GM15510 (cell line): ENCODE measurements around the gene KLHDC7B.

Experiments
- POLR2A ChIP-seq: IDR thresholded peaks from 3 replicates; pipeline ENCODE4 v1.6.1; 2011; ENCODE audit warnings: borderline replicate concordance; ENCODE audit not compliant: insufficient read length; ENCODE audit errors: extremely low read depth

Gene KLHDC7B

DNA sequence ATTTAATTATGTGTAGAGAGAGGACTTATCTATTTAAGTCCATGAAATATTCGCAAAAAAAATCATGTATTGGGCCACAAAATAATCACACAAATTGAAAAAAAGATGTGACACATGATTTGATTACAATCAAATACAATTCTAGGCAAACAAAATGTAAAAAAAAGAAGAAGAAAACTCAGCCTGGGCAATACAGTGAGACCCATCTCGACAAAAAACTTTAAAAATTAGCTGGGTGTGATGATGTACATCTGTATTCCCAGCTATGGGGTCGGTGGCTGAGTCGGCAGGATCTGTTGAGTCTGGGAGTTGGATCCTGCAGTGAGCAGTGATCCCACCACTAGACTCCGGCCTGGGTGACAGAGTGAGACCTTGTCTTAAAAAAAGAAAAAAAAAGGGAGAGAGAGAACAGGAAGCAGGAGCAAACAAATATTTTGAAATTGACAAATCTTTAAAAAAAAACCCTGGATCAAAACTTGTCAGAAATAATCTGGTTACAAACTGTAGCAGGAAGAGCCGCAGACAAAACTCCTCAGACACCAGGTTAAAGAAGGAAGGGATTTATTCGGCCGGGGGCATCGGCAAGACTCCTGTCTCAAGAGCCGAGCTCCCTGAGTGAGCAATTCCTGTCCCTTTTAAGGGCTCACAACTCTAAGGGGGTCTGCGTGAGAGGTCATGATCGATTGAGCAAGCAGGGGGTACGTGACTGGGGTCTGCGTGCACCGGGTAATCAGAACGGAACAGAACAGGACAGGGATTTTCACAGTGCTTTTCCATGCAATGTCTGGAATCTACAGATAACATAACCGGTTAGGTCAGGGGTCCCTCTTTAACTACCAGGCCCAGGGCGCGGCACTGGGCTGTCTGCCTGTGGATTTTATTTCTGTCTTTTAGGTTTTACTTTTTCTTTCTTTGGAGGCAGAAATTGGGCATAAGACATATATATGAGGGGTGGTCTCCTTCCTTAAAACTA is 12.6 kb upstream of the KLHDC7B start:
- no peak for TF ChIP-seq POLR2A

DNA sequence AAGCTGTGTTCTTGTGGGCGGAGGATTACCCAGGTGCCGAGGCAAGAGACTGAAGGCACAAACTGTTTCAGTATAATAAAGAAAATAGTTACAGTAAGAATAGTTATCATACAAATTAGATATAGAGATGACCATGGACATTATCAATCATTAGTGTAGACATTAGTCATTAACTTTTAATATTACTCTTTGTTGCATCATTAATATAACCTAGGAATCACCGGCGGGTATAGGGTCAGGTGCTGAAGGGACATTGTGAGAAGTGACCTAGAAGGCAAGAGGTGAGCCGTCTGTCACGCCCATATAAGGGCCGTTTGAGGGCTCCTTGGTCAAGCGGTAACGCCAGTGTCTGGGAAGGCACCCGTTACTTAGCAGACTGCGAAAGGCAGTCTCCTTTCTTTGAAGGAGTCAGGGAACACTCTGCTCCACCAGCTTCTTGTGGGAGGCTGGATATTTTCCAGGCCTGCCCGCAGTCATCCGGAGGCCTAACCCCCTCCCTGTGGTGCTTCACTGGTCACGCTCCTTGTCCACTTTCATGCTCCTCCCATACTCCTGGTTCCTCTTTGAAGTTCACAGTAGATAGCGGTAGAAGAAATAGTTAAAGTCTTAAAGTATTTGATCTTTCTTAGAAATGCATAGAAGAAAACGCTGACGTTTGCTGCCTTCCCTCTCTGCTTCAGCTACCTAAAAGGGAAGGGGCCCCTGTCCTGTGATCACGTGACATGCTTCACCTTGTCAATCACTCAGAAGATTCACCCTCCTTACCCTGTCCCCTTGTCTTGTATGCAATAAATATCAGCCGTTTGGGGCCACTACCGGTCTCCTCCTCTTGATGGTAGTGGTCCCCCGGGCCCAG is 11.6 kb upstream of the KLHDC7B start:
- TF ChIP-seq POLR2A, result peak; percentile 31

DNA sequence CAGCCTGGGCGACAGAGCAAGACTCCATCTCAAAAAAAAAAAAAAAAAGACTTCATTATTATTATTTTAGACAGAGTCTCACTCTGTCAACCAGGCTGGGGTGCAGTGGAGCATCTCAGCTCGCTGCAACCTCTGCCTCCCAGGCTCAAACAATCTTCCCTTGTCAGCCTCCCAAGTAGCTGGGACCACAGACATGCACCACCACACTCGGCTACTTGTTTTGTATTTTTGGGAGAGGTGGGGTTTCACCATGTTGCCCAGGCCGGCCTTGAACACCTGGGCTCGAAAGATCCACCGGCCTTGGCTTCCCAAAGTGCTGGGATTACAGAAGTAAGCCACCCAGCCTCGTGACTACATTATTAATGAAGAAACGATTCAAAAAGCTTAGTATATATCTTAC is 10.6 kb upstream of the KLHDC7B start:
- TF ChIP-seq POLR2A, result no peak

DNA sequence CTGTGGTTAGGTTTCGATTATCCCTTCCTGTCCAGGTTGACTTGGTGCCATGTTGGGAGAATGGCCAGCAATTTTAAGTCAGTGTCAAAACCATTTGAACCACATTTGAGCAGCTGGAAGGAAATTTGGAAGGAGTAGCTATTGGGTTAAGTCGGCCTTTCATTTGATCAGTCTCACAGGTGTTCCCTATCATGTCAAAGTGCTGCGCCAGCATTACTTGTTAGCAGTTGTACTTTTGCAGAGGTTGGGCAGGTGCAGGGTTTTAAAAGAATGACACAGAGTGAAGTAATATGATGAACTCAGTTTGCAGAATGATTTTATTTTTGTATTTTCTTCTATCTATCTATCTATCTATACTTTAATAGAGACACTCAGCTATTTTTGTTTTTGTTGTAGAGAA is 9.5 kb upstream of the KLHDC7B start:
- no peak for TF ChIP-seq POLR2A

DNA sequence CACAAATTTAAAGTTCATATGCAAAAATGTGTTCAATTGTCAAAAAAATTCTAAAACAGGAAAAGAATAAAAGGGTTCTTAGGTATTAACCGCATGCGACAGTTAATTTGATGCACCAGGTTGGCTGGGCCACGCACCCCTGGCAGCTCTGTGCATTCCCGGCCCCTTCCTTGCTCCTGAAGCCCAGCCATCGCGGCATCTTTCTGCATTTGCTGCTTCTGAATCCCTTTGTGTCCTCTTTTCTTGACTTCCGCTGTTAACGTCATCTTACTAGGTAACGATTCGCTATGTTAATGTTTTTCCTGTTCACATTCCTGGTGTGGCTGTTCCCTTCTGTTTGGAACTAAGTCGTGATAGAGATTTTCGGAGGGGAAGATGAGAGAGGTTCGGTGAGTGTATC is 7.9 kb upstream of the KLHDC7B start:
- TF ChIP-seq POLR2A, result no peak

DNA sequence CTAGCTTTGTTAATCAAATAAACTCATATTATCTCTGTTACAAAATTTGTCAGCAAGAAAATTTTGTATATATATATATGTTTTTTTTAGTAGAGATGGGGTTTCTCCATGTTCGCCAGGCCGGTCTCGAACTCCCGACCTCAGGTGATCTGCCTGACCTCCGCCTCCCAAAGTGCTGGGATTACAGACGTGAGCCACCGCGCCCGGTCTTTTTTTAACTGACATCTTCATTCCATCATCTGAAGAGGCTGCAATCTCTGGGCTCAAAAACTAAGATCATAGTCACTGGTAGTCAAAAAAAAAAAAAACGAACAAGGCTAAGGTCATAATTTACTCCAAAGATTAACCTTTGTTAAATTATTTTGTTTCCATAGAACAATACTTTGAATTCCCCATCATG is 5.3 kb upstream of the KLHDC7B start:
- peak; percentile 0 for TF ChIP-seq POLR2A

DNA sequence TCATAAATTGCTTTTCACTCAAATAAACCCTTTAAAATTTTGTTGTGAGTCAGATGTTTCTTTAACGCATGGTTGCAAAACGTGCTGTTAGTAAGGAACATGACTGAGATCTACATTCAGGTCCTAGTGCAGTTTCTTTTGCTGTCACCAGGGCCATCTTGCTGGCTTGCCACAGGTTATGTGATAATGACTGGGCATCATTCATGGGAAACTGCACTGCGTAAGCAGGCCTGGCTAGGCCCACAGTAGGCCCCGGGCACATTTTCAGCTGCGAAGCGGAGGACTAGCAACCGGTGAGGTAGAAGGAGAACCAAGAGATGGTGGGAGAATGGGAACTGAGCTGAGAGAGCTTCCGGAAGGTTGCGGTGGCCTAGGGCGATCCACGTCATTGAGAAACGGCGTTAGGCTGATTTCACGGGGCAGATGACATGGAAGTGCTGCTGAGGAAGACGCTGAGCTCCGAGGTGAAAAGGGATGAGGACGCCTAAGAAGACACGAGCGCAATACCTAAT is 3.2 kb upstream of the KLHDC7B start:
- TF ChIP-seq POLR2A, result peak; percentile 60

DNA sequence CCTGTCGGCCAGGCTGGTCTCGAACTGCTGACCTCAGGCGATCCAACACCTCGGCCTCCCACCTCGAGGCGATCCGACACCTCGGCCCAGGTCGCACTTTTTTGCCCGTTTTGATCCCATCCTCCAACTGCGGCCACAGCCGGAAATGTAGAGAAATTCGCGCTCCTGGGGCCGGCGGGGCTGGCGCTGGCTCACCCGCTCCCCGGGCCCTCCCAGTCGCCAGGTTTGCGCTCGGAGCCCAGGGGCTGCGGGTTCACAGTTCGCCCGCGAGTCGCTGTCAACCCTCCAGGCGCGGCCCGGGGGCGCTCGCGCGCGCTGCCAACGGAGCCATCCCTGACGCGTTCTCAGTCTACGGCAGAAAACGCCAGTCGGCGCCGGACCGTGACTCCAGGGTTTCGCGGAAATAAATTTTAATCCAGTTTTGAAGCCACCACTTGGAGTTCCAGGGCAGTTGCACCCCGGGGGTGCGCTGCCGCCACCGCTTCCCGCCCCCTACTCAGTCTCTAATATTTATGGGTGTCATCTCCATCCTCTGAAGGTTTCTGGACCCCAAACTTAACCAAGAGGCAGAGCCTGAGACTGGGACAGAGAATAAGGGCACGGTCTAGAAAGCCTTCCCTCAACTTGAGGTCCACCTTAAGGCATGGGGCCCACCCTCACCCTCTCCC is 1.5 kb upstream of the KLHDC7B start:
- peak; percentile 50 for TF ChIP-seq POLR2A

DNA sequence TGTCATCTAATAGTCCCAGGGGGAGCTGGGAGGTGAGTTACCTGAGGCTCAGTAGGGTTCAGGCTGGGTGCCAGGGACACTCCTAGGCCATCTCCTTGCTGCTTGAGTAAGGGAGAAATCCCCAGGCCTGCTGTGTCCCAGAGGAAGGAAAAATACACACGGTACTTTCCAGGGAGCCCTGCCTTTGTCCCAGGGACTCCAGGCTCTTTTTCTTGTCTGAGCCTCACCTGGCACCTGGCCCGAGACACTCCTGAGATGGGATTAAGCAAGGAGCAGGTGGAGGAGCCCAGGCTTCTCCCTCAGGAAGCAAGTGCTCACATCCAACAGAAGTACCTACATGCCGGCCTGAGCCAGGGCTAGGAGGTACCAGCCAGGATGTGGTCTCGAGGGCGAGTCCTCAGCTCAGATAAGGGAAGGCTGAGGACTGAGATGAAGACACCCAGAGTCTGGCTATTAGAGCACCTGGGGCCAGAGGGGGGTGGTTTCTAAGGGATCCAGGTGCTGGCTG is 899 bp upstream of the KLHDC7B start:
- no peak for TF ChIP-seq POLR2A

DNA sequence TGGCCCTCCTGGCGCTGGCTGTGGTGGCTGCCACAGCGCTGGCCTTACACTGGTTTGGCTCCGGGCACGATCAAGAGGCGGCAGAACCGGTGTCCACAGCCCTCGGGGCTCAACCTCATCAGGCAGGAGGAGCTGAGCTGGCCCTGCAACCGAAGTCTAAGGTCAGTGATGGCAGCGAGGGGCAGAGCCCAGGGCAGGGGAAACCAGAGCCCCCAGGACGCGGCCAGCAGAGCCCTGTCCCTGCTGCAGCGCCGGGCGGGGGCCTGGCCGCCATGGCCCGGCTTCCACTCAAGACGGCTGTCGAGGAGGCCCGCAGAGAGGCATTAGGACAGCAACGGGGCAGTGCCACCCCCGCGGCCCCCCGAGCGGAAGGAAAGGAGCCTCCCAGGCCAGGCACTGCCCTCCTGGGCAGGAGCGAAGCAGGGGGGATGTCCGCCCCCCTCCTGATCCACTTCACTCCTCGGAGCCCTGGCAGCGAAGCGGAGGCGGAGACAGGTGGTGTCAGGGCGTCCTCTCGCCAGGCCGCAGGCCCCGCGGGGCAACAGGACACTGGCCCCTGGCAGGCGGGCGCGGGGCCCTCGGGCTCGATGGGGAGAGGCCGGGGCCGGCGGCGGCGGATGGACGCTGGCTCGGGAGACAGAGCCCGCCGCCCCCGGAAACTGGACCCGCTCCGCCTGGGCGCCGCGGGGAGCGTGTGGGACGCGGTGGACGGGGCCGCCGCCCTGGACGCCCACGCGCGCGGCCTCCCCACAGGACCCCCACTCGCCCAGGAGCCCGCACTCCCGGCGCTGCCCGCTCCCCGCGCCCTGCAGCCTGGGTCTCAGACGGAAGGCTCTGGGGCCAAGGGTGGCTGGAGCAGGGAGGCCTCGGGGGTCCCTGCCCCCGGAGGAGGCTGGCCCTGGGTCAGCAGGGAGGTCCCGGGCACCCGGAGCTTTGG is 895 bp downstream of the KLHDC7B start:
- no peak for TF ChIP-seq POLR2A

DNA sequence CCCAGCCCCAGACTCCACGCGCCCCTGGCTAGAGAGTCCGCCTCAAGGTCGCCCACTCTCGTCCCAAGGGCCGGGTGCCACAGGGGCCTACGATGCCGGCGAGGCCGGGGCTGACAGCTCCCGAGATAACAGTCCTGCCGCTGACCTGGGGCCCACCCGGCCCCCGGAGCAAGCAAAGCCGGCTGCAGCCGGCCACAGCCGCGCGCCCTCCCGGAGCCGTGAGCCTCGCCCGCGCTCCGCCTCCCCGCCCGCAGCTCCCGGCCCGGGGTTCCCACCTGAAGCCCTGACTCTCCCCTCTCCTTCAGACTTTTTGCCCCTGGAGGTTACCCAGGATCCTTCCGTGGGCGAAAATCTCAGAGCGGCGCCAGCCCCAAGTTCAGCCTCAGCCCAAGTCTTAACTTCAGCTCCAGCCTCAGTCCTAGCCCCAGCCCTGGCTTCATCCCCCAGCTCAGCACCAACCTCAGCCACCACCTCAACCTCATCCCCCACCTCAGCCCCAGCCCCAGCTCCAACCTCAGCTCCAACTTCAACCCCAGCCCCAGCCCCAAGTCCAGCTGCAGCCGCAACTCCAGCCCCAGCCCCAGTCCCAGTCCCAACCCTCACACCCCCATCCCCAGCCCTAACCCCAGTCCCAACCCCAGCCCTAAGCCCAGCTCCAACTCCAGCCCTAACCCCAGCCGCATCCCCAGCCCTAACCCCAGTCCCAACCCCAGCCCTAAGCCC is 1.7 kb downstream of the KLHDC7B start:
- no peak for TF ChIP-seq POLR2A

DNA sequence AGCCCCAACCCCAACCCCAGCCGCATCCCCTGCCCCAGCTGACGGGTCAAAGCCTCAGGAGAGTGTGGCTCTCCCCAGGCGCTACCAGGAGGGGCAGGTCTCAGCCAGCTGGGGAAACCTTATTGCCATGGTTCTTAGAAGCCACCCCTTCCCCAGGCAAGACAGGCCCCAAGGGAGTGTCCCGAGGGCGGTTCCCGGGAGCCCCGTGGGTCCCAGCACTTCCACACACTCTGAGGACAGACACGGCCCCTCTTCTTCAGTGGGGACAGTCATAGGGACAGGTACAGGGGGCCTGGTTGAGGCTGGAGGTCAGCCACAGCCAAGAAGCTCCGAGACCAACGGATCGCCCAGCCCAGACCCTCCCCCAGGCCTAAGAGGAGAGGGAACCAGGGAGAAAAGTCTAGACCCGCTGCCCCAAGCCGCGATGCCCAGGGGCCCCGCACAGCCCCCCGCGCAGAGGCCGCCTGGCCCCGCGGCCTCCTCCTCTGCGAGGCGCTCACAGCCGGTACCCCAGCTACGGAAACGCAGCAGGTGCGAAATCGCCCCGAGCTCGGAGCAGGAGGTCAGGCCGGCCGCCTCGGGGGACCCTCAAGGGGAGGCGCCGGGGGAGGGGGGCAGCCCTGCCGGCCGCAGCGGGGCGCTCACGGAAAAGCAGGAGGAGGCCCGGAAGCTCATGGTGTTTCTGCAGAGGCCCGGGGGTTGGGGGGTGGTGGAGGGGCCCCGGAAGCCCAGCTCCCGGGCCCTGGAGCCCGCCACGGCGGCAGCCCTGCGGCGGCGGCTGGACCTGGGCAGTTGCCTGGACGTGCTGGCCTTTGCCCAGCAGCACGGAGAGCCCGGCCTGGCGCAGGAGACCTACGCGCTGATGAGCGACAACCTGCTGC is 2.6 kb downstream of the KLHDC7B start:
- peak; percentile 64 for TF ChIP-seq POLR2A

DNA sequence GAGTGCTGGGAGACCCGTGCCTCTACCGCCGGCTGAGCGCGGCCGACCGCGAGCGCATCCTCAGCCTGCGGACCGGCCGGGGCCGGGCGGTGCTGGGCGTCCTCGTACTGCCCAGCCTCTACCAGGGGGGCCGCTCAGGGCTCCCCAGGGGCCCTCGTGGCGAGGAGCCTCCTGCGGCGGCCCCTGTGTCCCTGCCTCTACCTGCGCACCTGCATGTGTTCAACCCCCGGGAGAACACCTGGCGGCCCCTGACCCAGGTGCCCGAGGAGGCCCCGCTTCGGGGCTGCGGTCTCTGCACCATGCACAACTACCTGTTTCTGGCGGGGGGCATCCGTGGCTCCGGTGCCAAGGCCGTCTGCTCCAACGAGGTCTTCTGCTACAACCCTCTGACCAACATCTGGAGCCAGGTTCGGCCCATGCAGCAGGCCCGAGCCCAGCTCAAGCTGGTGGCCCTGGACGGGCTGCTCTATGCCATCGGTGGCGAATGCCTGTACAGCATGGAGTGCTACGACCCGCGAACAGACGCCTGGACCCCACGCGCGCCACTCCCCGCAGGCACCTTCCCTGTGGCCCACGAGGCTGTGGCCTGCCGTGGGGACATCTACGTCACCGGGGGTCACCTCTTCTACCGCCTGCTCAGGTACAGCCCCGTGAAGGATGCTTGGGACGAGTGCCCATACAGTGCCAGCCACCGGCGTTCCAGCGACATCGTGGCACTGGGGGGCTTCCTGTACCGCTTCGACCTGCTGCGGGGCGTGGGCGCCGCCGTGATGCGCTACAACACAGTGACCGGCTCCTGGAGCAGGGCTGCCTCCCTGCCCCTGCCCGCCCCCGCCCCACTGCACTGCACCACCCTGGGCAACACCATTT is 3.5 kb downstream of the KLHDC7B start:
- no peak for TF ChIP-seq POLR2A
